Activated T-cell treated with anti-CD3 and anti-CD28 coated beads, Interleukin-2, amount 50 U/mL, for 4 hours (primary cell): ENCODE data around the gene FAM184B. TPM values are rescaled to one million over a fixed set of nuclear protein-coding genes. Genes with fewer than 3 reads are reported as not detected.
"Not testable (repeated sequence)": the region's sequence is repeated elsewhere in the genome, so short reads cannot be mapped to it uniquely, and the experiment has no call there.

Source experiments
- ATAC-seq, 2 donors: fragments of 200-7000 bp; cut with Tn5 transposase; one replicate each; pipeline ENCODE4 v1.10.0; 2021
- DNase-seq: peaks from one replicate; pipeline ENCODE4 v3.0.0-alpha.2; 2020
- H3K27me3 Mint-ChIP-seq: one replicate; pipeline ENCODE4 v1.8.0; 2021; ENCODE audit warnings: low read depth, mixed read lengths
- H3K36me3 Mint-ChIP-seq: one replicate; pipeline ENCODE4 v1.8.0; 2022; ENCODE audit warnings: mixed read lengths; ENCODE audit not compliant: insufficient read depth
- H3K4me1 Mint-ChIP-seq: one replicate; pipeline ENCODE4 v1.8.0; 2021; ENCODE audit warnings: low read depth, mixed read lengths
- H3K4me3 Mint-ChIP-seq: one replicate; pipeline ENCODE4 v1.8.0; 2021; ENCODE audit warnings: mild to moderate bottlenecking, moderate library complexity, mixed read lengths
- H3K9me3 Mint-ChIP-seq: one replicate; pipeline ENCODE4 v1.8.0; 2021; ENCODE audit warnings: mixed read lengths
- total RNA-seq, 3 donors: library from RNA; stranded (reverse); gene quantifications; one replicate each; pipeline ENCODE4 v1.2.1, GENCODE V29; 2021

Gene FAM184B
- total RNA-seq, 3 donors from 2014 or later: 0.03 TPM; not detected in 1

- no peak for ATAC-seq
- no peaks in the 10 kb centered on the region for H3K27me3 Mint-ChIP-seq
- H3K4me1 Mint-ChIP-seq: no peaks in the 10 kb centered on the region
- DNase-seq: no peak
- H3K9me3 Mint-ChIP-seq: no peaks in the 10 kb centered on the region
- no peaks in the 10 kb centered on the region for H3K36me3 Mint-ChIP-seq
- no peak overlapping the region for H3K4me3 Mint-ChIP-seq
These were observed 63.0 kb downstream of the FAM184B start for GRCh38 chr4:17718471-17718870.

- H3K27me3 Mint-ChIP-seq: no peaks in the 10 kb centered on the region
- H3K9me3 Mint-ChIP-seq: no peaks in the 10 kb centered on the region
- DNase-seq: no peak
- no peaks in the 10 kb centered on the region for H3K4me1 Mint-ChIP-seq
- H3K4me3 Mint-ChIP-seq: no peak overlapping the region
- ATAC-seq: no peak
- no peaks in the 10 kb centered on the region for H3K36me3 Mint-ChIP-seq
These were observed 64.1 kb downstream of the FAM184B start for GRCh38 chr4:17717301-17717700.

DNA sequence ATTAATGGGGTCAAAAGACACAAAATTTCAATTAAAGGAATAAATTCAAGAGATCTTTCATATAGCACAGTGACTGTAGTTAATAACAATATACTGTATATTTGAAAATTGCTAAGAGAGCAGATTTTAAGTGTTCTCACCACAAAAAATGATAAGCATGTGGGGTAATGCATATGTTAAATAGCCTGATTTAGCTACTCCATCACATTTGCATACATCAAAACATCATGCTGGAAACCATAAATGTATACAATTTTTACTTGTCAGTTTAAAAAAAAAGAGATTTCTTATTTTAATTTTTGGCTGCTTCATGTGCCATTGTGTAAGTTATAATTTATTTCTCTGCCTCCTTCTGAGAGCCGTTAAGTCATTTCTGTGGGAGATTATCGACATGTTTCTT lies 65.9 kb downstream of the FAM184B start:
- no peaks in the 10 kb centered on the region for H3K36me3 Mint-ChIP-seq
- DNase-seq (no peak), ATAC-seq (no peak)
- no peak overlapping the region for H3K4me3 Mint-ChIP-seq
- H3K9me3 Mint-ChIP-seq: no peaks in the 10 kb centered on the region
- peaks cover 2% of the 10 kb centered on the region for H3K27me3 Mint-ChIP-seq
- no peaks in the 10 kb centered on the region for H3K4me1 Mint-ChIP-seq

DNA sequence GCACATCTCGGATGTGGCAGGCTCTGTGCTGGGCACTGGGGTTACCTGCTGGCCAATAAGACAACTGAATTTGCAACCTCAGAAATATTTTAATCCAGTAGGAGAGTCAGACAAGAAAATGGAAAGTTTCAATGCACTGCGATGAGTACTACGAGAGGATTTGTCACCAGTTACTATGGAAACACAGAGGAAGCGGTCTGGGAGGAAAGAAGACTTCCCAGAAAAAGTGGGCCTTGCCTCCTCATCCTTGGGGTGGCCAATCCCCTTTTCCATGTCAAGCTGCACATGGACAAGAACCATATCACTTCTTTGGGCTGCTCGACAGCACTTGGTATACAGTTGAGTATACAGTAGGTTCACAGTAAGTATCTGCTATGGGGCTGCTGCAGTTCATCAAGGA lies 67.6 kb downstream of the FAM184B start:
- ATAC-seq (no peak), DNase-seq (no peak)
- no peak overlapping the region for H3K4me3 Mint-ChIP-seq
- H3K36me3 Mint-ChIP-seq: no peaks in the 10 kb centered on the region
- H3K27me3 Mint-ChIP-seq: peaks cover 2% of the 10 kb centered on the region
- H3K9me3 Mint-ChIP-seq: no peaks in the 10 kb centered on the region
- H3K4me1 Mint-ChIP-seq: no peaks in the 10 kb centered on the region

- H3K4me3 Mint-ChIP-seq: no peak overlapping the region
- H3K9me3 Mint-ChIP-seq: no peaks in the 10 kb centered on the region
- ATAC-seq: no peak
- no peaks in the 10 kb centered on the region for H3K4me1 Mint-ChIP-seq
- H3K36me3 Mint-ChIP-seq: no peaks in the 10 kb centered on the region
- peaks cover 2% of the 10 kb centered on the region for H3K27me3 Mint-ChIP-seq
- no peak for DNase-seq
These were observed 69.3 kb downstream of the FAM184B start for GRCh38 chr4:17712166-17712565.

DNA sequence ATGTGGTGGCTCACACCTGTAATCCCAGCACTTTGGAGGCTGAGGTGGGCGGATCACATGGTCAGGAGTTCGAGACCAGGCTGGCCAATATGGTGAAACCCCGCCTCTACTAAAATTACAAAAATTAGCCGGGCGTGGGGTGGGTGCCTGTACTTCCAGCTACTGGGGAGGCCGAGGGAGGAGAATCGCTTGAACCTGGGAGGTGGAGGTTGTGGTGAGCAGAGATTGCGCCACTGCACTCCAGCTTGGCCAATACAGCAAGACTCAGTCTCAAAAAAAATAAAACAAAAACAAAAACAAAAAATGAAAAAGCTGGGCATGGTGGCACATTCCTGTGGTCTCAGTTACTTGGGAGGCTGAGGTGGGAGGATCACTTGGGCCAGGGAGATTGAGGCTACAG lies 70.2 kb downstream of the FAM184B start:
- H3K4me1 Mint-ChIP-seq, DNase-seq, H3K4me3 Mint-ChIP-seq, ATAC-seq, H3K36me3 Mint-ChIP-seq, H3K9me3 Mint-ChIP-seq, H3K27me3 Mint-ChIP-seq: not testable (repeated sequence)

DNA sequence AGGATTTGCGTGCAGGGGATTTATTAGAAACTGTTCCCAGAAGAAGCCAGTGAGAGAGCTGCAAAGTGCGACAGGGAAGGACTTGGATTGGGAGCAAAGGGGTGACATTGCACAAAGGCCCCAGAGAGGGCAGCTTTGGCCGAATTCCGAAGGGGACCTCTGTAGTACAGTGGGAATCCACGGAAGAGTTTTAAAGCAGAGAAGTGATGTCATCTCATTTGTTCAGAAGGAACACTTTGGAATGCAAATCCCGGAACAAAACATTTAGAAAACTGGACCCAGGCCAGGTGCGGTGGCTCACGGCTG lies 71.7 kb downstream of the FAM184B start:
- Mint-ChIP-seq H3K36me3 (no peaks in the 10 kb centered on the region), H3K9me3 (no peaks in the 10 kb centered on the region), H3K4me1 (no peaks in the 10 kb centered on the region), H3K27me3 (peaks cover 2% of the 10 kb centered on the region), H3K4me3 (no peak overlapping the region)
- ATAC-seq (no peak), DNase-seq (no peak)

DNA sequence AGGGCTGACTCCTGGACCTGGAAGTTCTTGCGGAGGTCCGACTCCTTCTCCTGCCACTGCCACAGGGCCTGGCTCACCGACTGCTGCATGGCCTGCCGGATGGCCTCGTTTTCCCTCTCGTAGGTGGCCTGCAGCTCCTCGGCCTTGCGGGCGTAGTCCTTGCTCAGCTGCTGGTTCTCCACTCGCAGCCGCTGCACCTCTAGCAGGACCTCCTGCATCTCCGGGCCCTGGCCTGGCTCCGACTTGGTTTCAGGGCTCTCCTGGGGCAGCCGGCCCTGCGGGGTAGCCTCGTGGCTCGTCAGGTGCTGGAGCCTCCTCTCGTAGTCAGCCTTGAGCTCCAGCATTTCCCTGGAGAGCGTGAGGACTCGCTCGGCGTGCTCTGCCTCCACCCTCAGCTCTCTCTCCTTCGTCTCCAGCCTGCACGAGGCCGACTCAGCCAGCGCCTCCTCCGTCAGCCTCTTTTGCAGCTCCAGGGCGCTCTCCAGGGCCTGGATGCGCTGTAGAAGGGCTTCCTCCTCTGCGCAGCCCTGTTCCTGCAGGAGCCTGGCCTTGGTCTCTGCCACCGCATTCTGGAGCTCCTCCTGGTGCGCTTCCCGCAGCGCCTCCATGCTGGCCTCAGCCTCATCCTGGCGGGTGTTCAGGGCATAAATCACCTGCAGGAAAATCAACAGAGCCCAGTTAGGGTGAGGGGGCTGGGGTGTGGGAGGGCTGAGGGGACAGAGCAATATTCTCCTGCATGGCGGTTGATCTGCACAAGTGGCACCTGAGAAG lies 72.2 kb downstream of the FAM184B start:
- ATAC-seq (no peak), DNase-seq (no peak)
- Mint-ChIP-seq H3K9me3 (no peaks in the 10 kb centered on the region), H3K4me3 (no peak overlapping the region), H3K4me1 (no peaks in the 10 kb centered on the region), H3K27me3 (peaks cover 2% of the 10 kb centered on the region), H3K36me3 (no peaks in the 10 kb centered on the region)

DNA sequence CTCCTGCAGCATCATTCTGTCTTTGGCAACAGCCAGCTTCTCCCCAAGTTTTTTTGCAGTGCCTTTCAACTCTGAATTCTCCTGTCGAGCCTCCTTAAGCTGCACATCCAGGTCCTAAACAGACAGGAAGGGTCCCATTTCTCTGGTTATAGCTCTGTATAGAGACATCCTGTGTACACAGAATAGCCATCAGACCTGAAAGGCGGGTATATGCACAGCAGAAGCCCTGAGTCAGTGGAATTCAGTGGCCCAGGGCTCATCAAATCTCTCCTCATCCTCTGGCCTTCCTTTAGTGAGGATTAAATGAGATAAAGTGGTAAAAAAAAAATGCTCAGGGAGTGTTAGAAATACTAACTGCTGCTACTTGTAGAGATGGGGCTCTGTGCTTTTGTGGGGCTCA lies 73.8 kb downstream of the FAM184B start:
- DNase-seq: no peak
- Mint-ChIP-seq H3K27me3 (peaks cover 2% of the 10 kb centered on the region), H3K4me3 (no peak overlapping the region), H3K4me1 (no peaks in the 10 kb centered on the region), H3K9me3 (no peaks in the 10 kb centered on the region), H3K36me3 (no peaks in the 10 kb centered on the region)
- no peak for ATAC-seq

GRCh38 chr4:17705107-17705506 lies 76.3 kb downstream of the FAM184B start:
- Mint-ChIP-seq H3K36me3 (no peaks in the 10 kb centered on the region), H3K4me3 (no peak overlapping the region), H3K27me3 (no peaks in the 10 kb centered on the region), H3K9me3 (no peaks in the 10 kb centered on the region), H3K4me1 (no peaks in the 10 kb centered on the region)
- ATAC-seq (no peak), DNase-seq (no peak)

DNA sequence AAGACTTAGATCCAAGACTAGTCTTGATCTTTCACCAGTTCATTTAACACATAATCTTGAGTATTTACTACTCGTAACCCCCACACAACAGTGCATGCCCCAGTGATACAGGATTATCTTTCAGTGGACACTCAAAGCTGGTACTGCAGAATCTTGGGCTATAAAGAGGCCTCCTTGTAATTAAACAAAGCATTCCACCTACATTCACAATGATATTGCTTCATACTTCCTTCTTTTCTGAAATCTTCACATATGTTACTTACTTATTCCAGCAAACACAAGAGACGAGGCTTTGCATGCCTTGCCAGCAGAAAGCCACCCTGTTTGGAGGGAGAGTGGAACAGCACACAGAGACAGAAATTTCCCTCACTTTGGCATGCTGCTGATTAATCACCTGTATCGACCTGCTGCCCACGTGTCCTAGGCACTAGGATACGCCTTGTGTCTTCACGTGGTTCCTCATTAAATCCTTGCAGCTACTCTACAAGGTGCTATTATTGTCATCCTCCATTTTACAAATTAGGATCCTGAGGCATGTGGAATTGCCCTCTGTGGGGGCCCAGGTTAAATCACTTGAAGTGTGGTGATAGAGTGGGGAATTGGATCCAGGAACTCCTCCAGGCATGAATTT lies 77.3 kb downstream of the FAM184B start:
- no peak for DNase-seq
- ATAC-seq: no peak
- Mint-ChIP-seq H3K4me1 (no peaks in the 10 kb centered on the region), H3K4me3 (no peak overlapping the region), H3K27me3 (no peaks in the 10 kb centered on the region), H3K9me3 (peaks cover 10% of the 10 kb centered on the region), H3K36me3 (no peaks in the 10 kb centered on the region)

DNA sequence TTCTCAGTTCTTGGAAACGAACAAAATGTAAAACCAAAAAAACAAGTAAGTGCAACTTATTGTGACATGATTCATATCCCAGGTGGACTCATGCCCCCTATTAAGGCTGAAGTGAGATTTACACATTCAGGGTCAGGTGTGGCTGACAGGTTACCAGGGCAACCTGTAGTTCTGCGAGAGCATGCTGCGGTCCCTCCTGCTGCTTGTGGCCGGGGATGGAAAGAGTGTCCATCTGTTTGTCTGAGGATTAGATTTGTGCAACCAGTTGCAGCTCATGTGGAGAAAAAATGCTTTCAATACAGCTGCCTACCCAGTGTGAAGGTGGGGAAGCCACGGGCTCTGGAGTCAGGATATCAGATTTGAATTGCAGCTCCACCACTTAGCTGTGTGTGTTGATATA lies 78.8 kb downstream of the FAM184B start:
- H3K9me3 Mint-ChIP-seq: peaks cover 18% of the 10 kb centered on the region
- no peaks in the 10 kb centered on the region for H3K27me3 Mint-ChIP-seq
- H3K4me3 Mint-ChIP-seq: no peak overlapping the region
- H3K4me1 Mint-ChIP-seq: no peaks in the 10 kb centered on the region
- DNase-seq (no peak), ATAC-seq (no peak)
- H3K36me3 Mint-ChIP-seq: no peaks in the 10 kb centered on the region

GRCh38 chr4:17701882-17702281 lies 79.5 kb downstream of the FAM184B start:
- Mint-ChIP-seq H3K27me3 (no peaks in the 10 kb centered on the region), H3K9me3 (peaks cover 18% of the 10 kb centered on the region), H3K4me3 (no peak overlapping the region), H3K36me3 (no peaks in the 10 kb centered on the region), H3K4me1 (no peaks in the 10 kb centered on the region)
- no peak for DNase-seq
- ATAC-seq: no peak

DNA sequence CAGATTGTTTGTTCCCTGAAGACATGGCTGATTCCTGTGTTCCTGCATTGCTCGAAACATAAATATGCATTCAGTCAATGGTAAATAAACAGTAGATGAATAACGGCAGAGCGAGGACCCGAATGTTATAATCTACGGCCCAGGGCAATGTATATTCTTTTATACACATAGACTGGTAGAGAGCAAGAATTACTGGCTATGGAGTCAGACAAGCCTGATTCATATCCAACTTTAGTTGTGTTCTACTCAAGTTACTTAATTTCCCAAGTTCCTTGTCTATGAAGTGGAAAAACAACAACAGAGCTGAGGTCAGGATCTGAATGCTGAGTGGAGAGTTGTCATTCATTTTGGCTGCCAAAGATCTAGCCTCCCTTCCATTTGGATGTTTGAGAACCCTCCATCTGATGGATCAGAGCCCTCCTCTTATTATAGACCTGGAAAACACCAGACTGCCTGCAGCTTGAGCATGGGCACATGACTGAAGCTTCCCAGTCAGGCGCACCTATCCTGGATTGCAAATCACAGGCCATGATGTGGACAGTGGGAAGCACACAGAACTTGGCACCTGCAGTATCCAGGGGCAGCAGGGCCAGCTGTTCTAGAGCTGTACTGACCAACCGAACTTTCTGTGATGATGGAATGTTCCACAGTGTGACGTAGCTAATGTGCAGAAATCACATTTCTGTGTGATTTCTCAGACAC lies 80.1 kb downstream of the FAM184B start:
- Mint-ChIP-seq H3K9me3 (peaks cover 18% of the 10 kb centered on the region), H3K27me3 (no peaks in the 10 kb centered on the region), H3K36me3 (no peaks in the 10 kb centered on the region), H3K4me1 (no peaks in the 10 kb centered on the region), H3K4me3 (no peak overlapping the region)
- DNase-seq (no peak), ATAC-seq (no peak)

GRCh38 chr4:17699380-17699779 lies 82.0 kb downstream of the FAM184B start:
- Mint-ChIP-seq H3K9me3 (peaks cover 18% of the 10 kb centered on the region), H3K36me3 (no peaks in the 10 kb centered on the region), H3K4me1 (no peaks in the 10 kb centered on the region), H3K4me3 (no peak overlapping the region), H3K27me3 (peaks cover 4% of the 10 kb centered on the region)
- DNase-seq: no peak
- ATAC-seq: no peak
